PC-3 (cell line): ENCODE results near the gene DDX17.

ENCODE experiments used
- EZH2 ChIP-seq: fragments of 300-600 bp; sonication (generic); IDR thresholded peaks from one replicate; pipeline ENCODE4 v1.6.1; 2017; ENCODE audit warnings: antibody characterized with exemption, mild to moderate bottlenecking, low read length; ENCODE audit not compliant: unreplicated experiment
- TF ChIP-seq, protein P1 (sequence below): fragments of 300-600 bp; sonication (generic); conservative IDR thresholded peaks from 2 replicates; pipeline ENCODE4 v1.5.1; 2017; ENCODE audit warnings: antibody characterized with exemption, low read depth, mild to moderate bottlenecking, low read length

DNA sequence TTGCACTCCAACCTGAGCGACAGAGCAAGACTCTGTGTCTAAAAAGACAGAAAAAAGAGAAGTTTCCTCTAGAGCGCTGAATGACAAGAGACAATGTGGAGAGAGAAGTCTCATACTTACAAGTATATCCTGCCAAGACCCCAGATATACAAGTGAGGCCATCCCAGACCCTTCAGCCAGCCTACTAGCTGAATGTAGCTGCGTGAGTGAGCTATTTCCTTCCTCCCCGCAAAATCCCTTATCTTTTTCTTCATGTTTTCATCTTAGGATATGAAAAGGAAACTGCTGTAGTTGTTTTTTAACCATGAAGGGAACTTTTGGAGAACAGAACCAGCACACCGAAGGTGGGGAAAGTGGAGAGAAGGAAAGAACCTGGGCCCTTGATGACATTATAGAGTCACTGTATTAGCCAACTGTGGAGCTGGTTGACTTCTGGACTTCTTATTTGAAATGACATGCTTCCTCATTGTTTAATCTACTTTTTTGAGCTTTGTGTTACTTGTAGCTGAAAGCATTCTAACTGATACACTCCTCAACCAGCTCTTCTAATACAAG lies 4.4 kb upstream of the DDX17 start:
- TF ChIP-seq, protein P1, sequence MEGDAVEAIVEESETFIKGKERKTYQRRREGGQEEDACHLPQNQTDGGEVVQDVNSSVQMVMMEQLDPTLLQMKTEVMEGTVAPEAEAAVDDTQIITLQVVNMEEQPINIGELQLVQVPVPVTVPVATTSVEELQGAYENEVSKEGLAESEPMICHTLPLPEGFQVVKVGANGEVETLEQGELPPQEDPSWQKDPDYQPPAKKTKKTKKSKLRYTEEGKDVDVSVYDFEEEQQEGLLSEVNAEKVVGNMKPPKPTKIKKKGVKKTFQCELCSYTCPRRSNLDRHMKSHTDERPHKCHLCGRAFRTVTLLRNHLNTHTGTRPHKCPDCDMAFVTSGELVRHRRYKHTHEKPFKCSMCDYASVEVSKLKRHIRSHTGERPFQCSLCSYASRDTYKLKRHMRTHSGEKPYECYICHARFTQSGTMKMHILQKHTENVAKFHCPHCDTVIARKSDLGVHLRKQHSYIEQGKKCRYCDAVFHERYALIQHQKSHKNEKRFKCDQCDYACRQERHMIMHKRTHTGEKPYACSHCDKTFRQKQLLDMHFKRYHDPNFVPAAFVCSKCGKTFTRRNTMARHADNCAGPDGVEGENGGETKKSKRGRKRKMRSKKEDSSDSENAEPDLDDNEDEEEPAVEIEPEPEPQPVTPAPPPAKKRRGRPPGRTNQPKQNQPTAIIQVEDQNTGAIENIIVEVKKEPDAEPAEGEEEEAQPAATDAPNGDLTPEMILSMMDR: no peak
- TF ChIP-seq EZH2: no peak
